HCT116 (cell line): ENCODE measurements around the gene SNRPA. TPM values are rescaled to one million over a fixed set of nuclear protein-coding genes. Genes with fewer than 3 reads are reported as not detected.

ENCODE experiments used
- ATAC-seq: fragments of 200-7000 bp; cut with Tn5 transposase; 2 replicates; pipeline ENCODE4 v1.9.1; 2020; ENCODE audit warnings: mild to moderate bottlenecking, moderate library complexity
- BruUV-seq: library from RNA; stranded (reverse); fragments of 400-500 nt; replicated peaks from 2 replicates; lab custom pipeline; 2021; lab: Mats Ljungman, UMichigan
- CTCF ChIA-PET: fragments of 300-600 bp; sonication (Branson Sonifier 250); formaldehyde crosslinking; loops from one replicate; lab custom pipeline; 2021; ENCODE audit warnings: antibody characterized with exemption; lab: Charles Lee
- POLR2A ChIA-PET: fragments of 300-600, 350-600 bp; sonication (Branson Sonifier 250); formaldehyde crosslinking; loops from one replicate; lab custom pipeline; 2021; ENCODE audit warnings: antibody characterized with exemption; lab: Charles Lee
- RAD21 ChIA-PET, 2 experiments: fragments of 300-600 bp; sonication (Branson Sonifier 250); formaldehyde crosslinking; loops; one replicate each; lab custom pipeline; 2023; ENCODE audit warnings: low total read pairs in 2 of 2; ENCODE audit not compliant: uncharacterized antibody in 2 of 2, unreplicated experiment in 2 of 2, low non-redundant PET in 1 of 2; lab: Charles Lee
- DNase-seq: peaks from one replicate; pipeline ENCODE4 v3.0.0-alpha.2; 2010; ENCODE audit warnings: low read depth, low spot score
- H2AFZ ChIP-seq: fragments of 200-600 bp; shearing (Covaris generic), sonication (generic); 2 replicates; pipeline ENCODE4 v1.6.1; 2017; ENCODE audit warnings: low read depth, mixed run types, mixed read lengths, antibody characterized with exemption, low read length; ENCODE audit not compliant: poor library complexity, severe bottlenecking
- H3K27ac ChIP-seq: 2 replicates; pipeline ENCODE4 v1.5.1; 2012; ENCODE audit warnings: low read depth, low read length
- H3K27me3 ChIP-seq: fragments of 200-600 bp; sonication (generic); 2 replicates; pipeline ENCODE4 v1.6.1; 2016; ENCODE audit warnings: mixed run types, low read length, mixed read lengths; ENCODE audit not compliant: insufficient read depth
- H3K36me3 ChIP-seq, 2 experiments: fragments of 200-500 bp in 1 of 2; fragments of 200-600 bp in 1 of 2; sonication (Bioruptor generic) in 1 of 2; sonication (generic) in 1 of 2; 2 replicates each; pipeline versions ENCODE4 v1.5.1 to v1.6.1; 2014 to 2016; ENCODE audit warnings: low read length in 2 of 2, inconsistent platforms in 1 of 2, mixed read lengths in 1 of 2, mixed run types in 1 of 2; ENCODE audit not compliant: insufficient read depth in 2 of 2, control insufficient read depth in 1 of 2
- H3K4me1 ChIP-seq, 2 experiments: fragments of 200-600 bp in 1 of 2; sonication (generic) in 1 of 2; 2 replicates each; pipeline versions ENCODE4 v1.5.1 to v1.6.1; 2012 to 2017; ENCODE audit warnings: low read length in 2 of 2, inconsistent platforms in 1 of 2, mild to moderate bottlenecking in 1 of 2, mixed read lengths in 1 of 2, mixed run types in 1 of 2, moderate library complexity in 1 of 2; ENCODE audit not compliant: insufficient read depth in 2 of 2, control insufficient read depth in 1 of 2
- H3K4me2 ChIP-seq: fragments of 200-600 bp; sonication (generic); 2 replicates; pipeline ENCODE4 v1.6.1; 2017; ENCODE audit warnings: mixed run types, low read length, mixed read lengths
- H3K4me3 ChIP-seq, 2 experiments: fragments of 200-600 bp in 1 of 2; sonication (generic) in 1 of 2; replicated peaks in 1 of 2; 2 replicates each; pipeline ENCODE4 v1.5.1; 2011 to 2016; ENCODE audit warnings: low read length in 2 of 2, control low read depth in 1 of 2, low read depth in 1 of 2, mild to moderate bottlenecking in 1 of 2, mixed read lengths in 1 of 2, mixed run types in 1 of 2
- H3K79me2 ChIP-seq: fragments of 200-600 bp; sonication (generic); 2 replicates; pipeline ENCODE4 v1.6.1; 2017; ENCODE audit warnings: mild to moderate bottlenecking, mixed run types, low read length, moderate library complexity, mixed read lengths; ENCODE audit not compliant: insufficient read depth
- H3K9ac ChIP-seq: fragments of 200-600 bp; sonication (generic); 2 replicates; pipeline ENCODE4 v1.6.1; 2016; ENCODE audit warnings: low read length, mixed read lengths
- H3K9me2 ChIP-seq: fragments of 200-600 bp; sonication (generic), shearing (Covaris generic); 2 replicates; pipeline ENCODE4 v1.6.1; 2017; ENCODE audit warnings: mixed run types, mild to moderate bottlenecking, moderate library complexity; ENCODE audit not compliant: insufficient read depth
- H3K9me3 ChIP-seq, 2 experiments: fragments of 200-500 bp in 1 of 2; fragments of 200-600 bp in 1 of 2; sonication (Bioruptor generic) in 1 of 2; sonication (generic) in 1 of 2; 2 replicates each; pipeline ENCODE4 v1.6.1; 2014 to 2017; ENCODE audit warnings: low read length in 2 of 2, mixed read lengths in 2 of 2, inconsistent platforms in 1 of 2, low read depth in 1 of 2, mild to moderate bottlenecking in 1 of 2, mixed run types in 1 of 2, moderate library complexity in 1 of 2; ENCODE audit not compliant: control insufficient read depth in 1 of 2, insufficient read depth in 1 of 2
- H4K20me1 ChIP-seq: fragments of 200-600 bp; sonication (generic), shearing (Covaris generic); 2 replicates; pipeline ENCODE4 v1.6.1; 2017; ENCODE audit warnings: mixed run types, mild to moderate bottlenecking, moderate library complexity; ENCODE audit not compliant: insufficient read depth
- EGR1 ChIP-seq: IDR thresholded peaks from 2 replicates; pipeline ENCODE4 v1.6.1; 2012; ENCODE audit warnings: low read depth
- EZH2phosphoT487 ChIP-seq: fragments of 200-600 bp; IDR thresholded peaks from 2 replicates; pipeline ENCODE4 v1.6.1; 2018; ENCODE audit warnings: antibody characterized with exemption, borderline replicate concordance
- FOSL1 ChIP-seq: IDR thresholded peaks from 2 replicates; pipeline ENCODE4 v1.6.1; 2012; ENCODE audit warnings: low read depth
- JUND ChIP-seq: IDR thresholded peaks from 2 replicates; pipeline ENCODE4 v1.6.1; 2012
- POLR2AphosphoS5 ChIP-seq: IDR thresholded peaks from 2 replicates; pipeline ENCODE4 v1.6.1; 2011; ENCODE audit warnings: mild to moderate bottlenecking, low read depth, low read length, moderate library complexity
- SIN3A ChIP-seq: IDR thresholded peaks from 2 replicates; pipeline ENCODE4 v1.6.1; 2012; ENCODE audit warnings: low read depth
- SP1 ChIP-seq: IDR thresholded peaks from 2 replicates; pipeline ENCODE4 v1.6.1; 2012; ENCODE audit warnings: low read depth
- SRF ChIP-seq: IDR thresholded peaks from 2 replicates; pipeline ENCODE4 v1.6.1; 2012; ENCODE audit warnings: low read depth
- TCF7L2 ChIP-seq: IDR thresholded peaks from 2 replicates; pipeline ENCODE4 v1.7.0; 2011; ENCODE audit warnings: borderline replicate concordance, inconsistent platforms; ENCODE audit not compliant: insufficient read depth, insufficient read length; ENCODE audit errors: extremely low read depth
- ZFX ChIP-seq: fragments of 450-650 bp; IDR thresholded peaks from 2 replicates; pipeline ENCODE4 v1.6.1; 2017
- intact Hi-C: fragments of 100-400 bp; cut with micrococcal nuclease; formaldehyde crosslinking; loops from 2 replicates; pipeline ENCODE4 v1.10.0; 2022
- total RNA-seq: library from RNA; stranded (reverse); gene quantifications from one replicate; pipeline ENCODE4 v1.2.1, GENCODE V29; 2021; ENCODE audit not compliant: unreplicated experiment
- TF ChIP-seq, protein P1 (sequence below), 3 experiments: fragments of 200-600 bp in 1 of 3; sonication (generic) in 1 of 3; IDR thresholded peaks in 2 of 3; conservative IDR thresholded peaks in 1 of 3; 2 replicates each; pipeline ENCODE4 v1.5.1; 2012 to 2017; ENCODE audit warnings: low read depth in 2 of 3, low read length in 2 of 3, antibody characterized with exemption in 1 of 3, borderline replicate concordance in 1 of 3, control low read depth in 1 of 3, mild to moderate bottlenecking in 1 of 3, mixed read lengths in 1 of 3, mixed run types in 1 of 3, moderate library complexity in 1 of 3; ENCODE audit not compliant: insufficient read depth in 1 of 3
- TF ChIP-seq, protein P2 (sequence below): IDR thresholded peaks from 2 replicates; pipeline ENCODE4 v1.6.1; 2012
- TF ChIP-seq, protein P3 (sequence below): IDR thresholded peaks from 2 replicates; pipeline ENCODE4 v1.6.1; 2012; ENCODE audit warnings: low read depth

The SNRPA gene
- total RNA-seq, 1 experiment from 2014 or later: 170 TPM

DNA sequence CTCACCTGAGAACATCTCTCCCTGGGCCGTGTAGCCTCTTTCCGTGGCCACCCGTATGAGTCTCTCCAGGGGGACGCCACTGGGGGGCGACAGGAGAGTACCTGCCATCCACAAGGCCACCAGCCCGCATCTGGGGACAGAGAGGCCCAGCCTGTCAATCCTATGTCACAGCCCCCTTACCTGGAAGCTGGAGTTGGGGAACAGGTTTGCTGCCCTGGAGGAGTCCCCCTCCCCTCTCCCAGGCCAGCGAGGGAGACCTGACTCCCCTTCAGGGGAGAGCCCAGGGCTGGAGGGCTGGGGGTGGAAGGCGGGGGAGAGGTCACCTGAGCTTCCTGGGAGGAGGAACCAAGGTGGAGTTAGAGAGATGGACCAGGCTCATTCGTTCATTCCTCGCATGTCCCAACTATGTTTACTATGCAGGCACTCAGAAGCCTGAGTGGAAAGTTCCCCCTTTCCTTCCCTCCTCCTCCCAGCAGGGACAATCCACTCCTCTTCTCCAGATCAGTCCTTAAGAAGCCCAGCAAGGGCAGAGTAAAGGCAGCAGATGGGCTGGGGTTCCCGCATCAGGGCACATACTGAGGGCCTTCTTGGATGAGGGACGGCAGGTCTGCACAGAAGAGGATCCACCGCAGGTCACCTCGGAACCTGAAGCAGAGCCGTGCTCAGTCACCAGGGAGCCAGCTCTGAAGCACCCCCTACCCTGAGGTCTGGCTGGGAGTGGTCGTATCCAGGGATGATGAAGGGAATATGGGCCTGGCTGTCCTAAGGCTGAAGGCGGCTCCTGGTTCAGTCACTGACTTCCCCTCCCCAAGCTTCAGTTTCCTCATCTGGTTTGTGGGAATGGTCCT is 6.2 kb upstream of the SNRPA start:
- Histone ChIP-seq H2AFZ (no peak overlapping the region), H3K27me3 (no peaks in the 10 kb centered on the region), H3K9me2 (no peaks in the 10 kb centered on the region), H3K27ac (no peak overlapping the region), H3K9me3 (no peaks in the 10 kb centered on the region), H4K20me1 (no peaks in the 10 kb centered on the region), H3K4me1 (peaks cover 20% of the 10 kb centered on the region in 2 experiments; a peak in 3 of 4 replicates), H3K36me3 (no peaks in the 10 kb centered on the region), H3K79me2 (no peaks in the 10 kb centered on the region; the same call in 1 of the 2 replicates), H3K4me3 (no peak overlapping the region), H3K9ac (no peak overlapping the region), H3K4me2 (no peak overlapping the region)
- ChIA-PET RAD21 (no interaction called here), POLR2A (no interaction called here), CTCF (interaction anchor here (0.9 to 1.6 kb wide), 6 partner anchors 12 to 400 kb away, joined by 3 to 4 read pairs (median 3); partner anchors contain the start of genes EGLN2 and RAB4B)
- intact Hi-C loops: no loop called here
- peak; percentile 60 for ATAC-seq
- no TSS peak for BruUV-seq
- TF ChIP-seq, protein P1, sequence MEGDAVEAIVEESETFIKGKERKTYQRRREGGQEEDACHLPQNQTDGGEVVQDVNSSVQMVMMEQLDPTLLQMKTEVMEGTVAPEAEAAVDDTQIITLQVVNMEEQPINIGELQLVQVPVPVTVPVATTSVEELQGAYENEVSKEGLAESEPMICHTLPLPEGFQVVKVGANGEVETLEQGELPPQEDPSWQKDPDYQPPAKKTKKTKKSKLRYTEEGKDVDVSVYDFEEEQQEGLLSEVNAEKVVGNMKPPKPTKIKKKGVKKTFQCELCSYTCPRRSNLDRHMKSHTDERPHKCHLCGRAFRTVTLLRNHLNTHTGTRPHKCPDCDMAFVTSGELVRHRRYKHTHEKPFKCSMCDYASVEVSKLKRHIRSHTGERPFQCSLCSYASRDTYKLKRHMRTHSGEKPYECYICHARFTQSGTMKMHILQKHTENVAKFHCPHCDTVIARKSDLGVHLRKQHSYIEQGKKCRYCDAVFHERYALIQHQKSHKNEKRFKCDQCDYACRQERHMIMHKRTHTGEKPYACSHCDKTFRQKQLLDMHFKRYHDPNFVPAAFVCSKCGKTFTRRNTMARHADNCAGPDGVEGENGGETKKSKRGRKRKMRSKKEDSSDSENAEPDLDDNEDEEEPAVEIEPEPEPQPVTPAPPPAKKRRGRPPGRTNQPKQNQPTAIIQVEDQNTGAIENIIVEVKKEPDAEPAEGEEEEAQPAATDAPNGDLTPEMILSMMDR (IDR thresholded peaks at IDR 0.05 in 2 of 3, conservative IDR thresholded peaks at IDR 0.05 in 1 of 3; ENCODE audit: borderline replicate concordance in 1 of 3, insufficient read depth in 1 of 3, low read depth in 2 of 3, low read length in 2 of 3): peak in 2 of 3 experiments; percentile 30 to 33; a peak in 2 of 6 replicates
- TF ChIP-seq, protein P2, sequence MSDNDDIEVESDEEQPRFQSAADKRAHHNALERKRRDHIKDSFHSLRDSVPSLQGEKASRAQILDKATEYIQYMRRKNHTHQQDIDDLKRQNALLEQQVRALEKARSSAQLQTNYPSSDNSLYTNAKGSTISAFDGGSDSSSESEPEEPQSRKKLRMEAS: no peak
- no peak for DNase-seq

DNA sequence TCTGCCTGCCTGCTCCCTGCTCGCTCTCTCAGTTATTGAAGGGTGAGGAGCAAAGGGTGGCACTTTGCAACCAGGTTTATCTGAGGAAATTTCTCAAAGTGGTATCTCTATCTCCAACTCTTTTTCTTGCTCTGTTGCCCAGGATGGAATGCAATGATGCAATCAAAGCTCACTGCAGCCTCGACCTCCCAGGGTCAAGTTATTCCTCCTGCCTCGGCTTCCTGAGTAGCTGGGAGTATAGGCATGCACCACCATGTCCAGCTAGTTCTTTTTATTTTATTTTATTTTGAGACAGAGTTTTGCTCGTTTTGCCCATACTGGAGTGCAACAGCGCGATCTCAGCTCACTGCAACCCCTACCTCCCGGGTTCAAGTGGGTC is 5.6 kb upstream of the SNRPA start:
- no peaks in the 10 kb centered on the region for H3K9me3 ChIP-seq
- ATAC-seq (no peak), DNase-seq (no peak)
- no peaks in the 10 kb centered on the region for H3K36me3 ChIP-seq
- ChIA-PET POLR2A (no interaction called here), CTCF (interaction anchor here (0.9 to 1.6 kb wide), 4 partner anchors 53 to 399 kb away, joined by 3 to 4 read pairs (median 3); partner anchors contain the start of gene EGLN2), RAD21 (no interaction called here)
- no peak overlapping the region for H2AFZ ChIP-seq
- no peaks in the 10 kb centered on the region for H4K20me1 ChIP-seq
- peaks cover 20 to 24% of the 10 kb centered on the region in 2 experiments; a peak in 3 of 4 replicates for H3K4me1 ChIP-seq
- intact Hi-C loops: no loop called here
- no TSS peak for BruUV-seq
- H3K79me2 ChIP-seq: no peaks in the 10 kb centered on the region; the same call in 1 of the 2 replicates
- H3K4me2 ChIP-seq: no peak overlapping the region
- H3K27me3 ChIP-seq: no peaks in the 10 kb centered on the region
- no peak overlapping the region for H3K27ac ChIP-seq
- no peaks in the 10 kb centered on the region for H3K9me2 ChIP-seq
- no peak overlapping the region for H3K9ac ChIP-seq
- H3K4me3 ChIP-seq: no peak overlapping the region
- TF ChIP-seq JUND (no peak), POLR2AphosphoS5 (no peak), SRF (no peak), SIN3A (no peak), EZH2phosphoT487 (no peak), TCF7L2 (no peak), EGR1 (no peak), ZFX (no peak), FOSL1 (no peak), SP1 (no peak)
- TF ChIP-seq, protein P2: no peak
- TF ChIP-seq, protein P3, sequence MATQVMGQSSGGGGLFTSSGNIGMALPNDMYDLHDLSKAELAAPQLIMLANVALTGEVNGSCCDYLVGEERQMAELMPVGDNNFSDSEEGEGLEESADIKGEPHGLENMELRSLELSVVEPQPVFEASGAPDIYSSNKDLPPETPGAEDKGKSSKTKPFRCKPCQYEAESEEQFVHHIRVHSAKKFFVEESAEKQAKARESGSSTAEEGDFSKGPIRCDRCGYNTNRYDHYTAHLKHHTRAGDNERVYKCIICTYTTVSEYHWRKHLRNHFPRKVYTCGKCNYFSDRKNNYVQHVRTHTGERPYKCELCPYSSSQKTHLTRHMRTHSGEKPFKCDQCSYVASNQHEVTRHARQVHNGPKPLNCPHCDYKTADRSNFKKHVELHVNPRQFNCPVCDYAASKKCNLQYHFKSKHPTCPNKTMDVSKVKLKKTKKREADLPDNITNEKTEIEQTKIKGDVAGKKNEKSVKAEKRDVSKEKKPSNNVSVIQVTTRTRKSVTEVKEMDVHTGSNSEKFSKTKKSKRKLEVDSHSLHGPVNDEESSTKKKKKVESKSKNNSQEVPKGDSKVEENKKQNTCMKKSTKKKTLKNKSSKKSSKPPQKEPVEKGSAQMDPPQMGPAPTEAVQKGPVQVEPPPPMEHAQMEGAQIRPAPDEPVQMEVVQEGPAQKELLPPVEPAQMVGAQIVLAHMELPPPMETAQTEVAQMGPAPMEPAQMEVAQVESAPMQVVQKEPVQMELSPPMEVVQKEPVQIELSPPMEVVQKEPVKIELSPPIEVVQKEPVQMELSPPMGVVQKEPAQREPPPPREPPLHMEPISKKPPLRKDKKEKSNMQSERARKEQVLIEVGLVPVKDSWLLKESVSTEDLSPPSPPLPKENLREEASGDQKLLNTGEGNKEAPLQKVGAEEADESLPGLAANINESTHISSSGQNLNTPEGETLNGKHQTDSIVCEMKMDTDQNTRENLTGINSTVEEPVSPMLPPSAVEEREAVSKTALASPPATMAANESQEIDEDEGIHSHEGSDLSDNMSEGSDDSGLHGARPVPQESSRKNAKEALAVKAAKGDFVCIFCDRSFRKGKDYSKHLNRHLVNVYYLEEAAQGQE: no peak
